ENCODE measurements around the gene SLC66A3.

The SLC66A3 gene

GRCh38 chr2:11179899-11180298 lies 24.6 kb downstream of the SLC66A3 start:
- no peak overlapping the region for H3K27ac ChIP-seq (ENCODE audit: low read length)
- no peaks in the 10 kb centered on the region for H3K27me3 ChIP-seq (ENCODE audit: insufficient read depth, low read length, poor library complexity)
- peaks cover 20% of the 10 kb centered on the region for H3K4me1 ChIP-seq (ENCODE audit: insufficient read depth, low read length)
- no peak overlapping the region for H3K4me3 ChIP-seq (ENCODE audit: low read depth in 1 of 2, low read length in 2 of 2)
- no peak for DNase-seq
- ATAC-seq (ENCODE audit: insufficient read depth, low read depth): no peak
- H3K9ac ChIP-seq (ENCODE audit: low read depth, low read length): no peak overlapping the region
- H3K4me2 ChIP-seq (ENCODE audit: insufficient read depth, low read length): no peak overlapping the region
- no peak overlapping the region for H2AFZ ChIP-seq (ENCODE audit: low read depth, low read length)
- TF ChIP-seq EZH2 (IDR thresholded peaks at IDR 0.05; ENCODE audit: borderline replicate concordance, low read depth, low read length, severe bottlenecking): no peak
- TF ChIP-seq CTCF (IDR thresholded peaks at IDR 0.05; ENCODE audit: borderline replicate concordance, extremely low read depth, low read length, poor library complexity, severe bottlenecking): no peak
- H3K9me3 ChIP-seq (ENCODE audit: insufficient read depth, low read length, severe bottlenecking): no peaks in the 10 kb centered on the region
- no peaks in the 10 kb centered on the region for H3K79me2 ChIP-seq (ENCODE audit: insufficient read depth, low read length)
- no peaks in the 10 kb centered on the region for H4K20me1 ChIP-seq (ENCODE audit: insufficient read depth, low read length)
- peaks cover 21% of the 10 kb centered on the region for H3K36me3 ChIP-seq (ENCODE audit: insufficient read depth, low read length)

- H3K9ac ChIP-seq (ENCODE audit: low read depth, low read length): no peak overlapping the region
- no peaks in the 10 kb centered on the region for H4K20me1 ChIP-seq (ENCODE audit: insufficient read depth, low read length)
- H3K9me3 ChIP-seq (ENCODE audit: insufficient read depth, low read length, severe bottlenecking): no peaks in the 10 kb centered on the region
- DNase-seq: no peak
- H3K27me3 ChIP-seq (ENCODE audit: insufficient read depth, low read length, poor library complexity): no peaks in the 10 kb centered on the region
- H3K79me2 ChIP-seq (ENCODE audit: insufficient read depth, low read length): no peaks in the 10 kb centered on the region
- ATAC-seq (ENCODE audit: insufficient read depth, low read depth): no peak
- H3K4me1 ChIP-seq (ENCODE audit: insufficient read depth, low read length): peaks cover 13% of the 10 kb centered on the region
- H2AFZ ChIP-seq (ENCODE audit: low read depth, low read length): no peak overlapping the region
- H3K27ac ChIP-seq (ENCODE audit: low read length): no peak overlapping the region
- H3K4me2 ChIP-seq (ENCODE audit: insufficient read depth, low read length): no peak overlapping the region
- no peak overlapping the region for H3K4me3 ChIP-seq (ENCODE audit: low read depth in 1 of 2, low read length in 2 of 2)
- H3K36me3 ChIP-seq (ENCODE audit: insufficient read depth, low read length): peaks cover 21% of the 10 kb centered on the region
- TF ChIP-seq CTCF (IDR thresholded peaks at IDR 0.05; ENCODE audit: borderline replicate concordance, extremely low read depth, low read length, poor library complexity, severe bottlenecking): no peak
- TF ChIP-seq EZH2 (IDR thresholded peaks at IDR 0.05; ENCODE audit: borderline replicate concordance, low read depth, low read length, severe bottlenecking): no peak
Observed at GRCh38 chr2:11180653-11181052, 25.4 kb downstream of the SLC66A3 start.

GRCh38 chr2:11182951-11183350 lies 27.7 kb downstream of the SLC66A3 start:
- H3K27me3 ChIP-seq (ENCODE audit: insufficient read depth, low read length, poor library complexity): no peaks in the 10 kb centered on the region
- no peak overlapping the region for H2AFZ ChIP-seq (ENCODE audit: low read depth, low read length)
- H3K4me2 ChIP-seq (ENCODE audit: insufficient read depth, low read length): no peak overlapping the region
- no peak for DNase-seq
- no peak for ATAC-seq (ENCODE audit: insufficient read depth, low read depth)
- no peaks in the 10 kb centered on the region for H3K9me3 ChIP-seq (ENCODE audit: insufficient read depth, low read length, severe bottlenecking)
- TF ChIP-seq EZH2 (IDR thresholded peaks at IDR 0.05; ENCODE audit: borderline replicate concordance, low read depth, low read length, severe bottlenecking) (no peak), CTCF (IDR thresholded peaks at IDR 0.05; ENCODE audit: borderline replicate concordance, extremely low read depth, low read length, poor library complexity, severe bottlenecking) (no peak)
- no peak overlapping the region for H3K9ac ChIP-seq (ENCODE audit: low read depth, low read length)
- no peaks in the 10 kb centered on the region for H3K79me2 ChIP-seq (ENCODE audit: insufficient read depth, low read length)
- H3K4me3 ChIP-seq (ENCODE audit: low read depth in 1 of 2, low read length in 2 of 2): no peak overlapping the region
- no peaks in the 10 kb centered on the region for H3K4me1 ChIP-seq (ENCODE audit: insufficient read depth, low read length)
- H4K20me1 ChIP-seq (ENCODE audit: insufficient read depth, low read length): no peaks in the 10 kb centered on the region
- peaks cover 32% of the 10 kb centered on the region for H3K36me3 ChIP-seq (ENCODE audit: insufficient read depth, low read length)
- no peak overlapping the region for H3K27ac ChIP-seq (ENCODE audit: low read length)

GRCh38 chr2:11186145-11186544 lies 30.9 kb downstream of the SLC66A3 start:
- Histone ChIP-seq H3K4me2 (ENCODE audit: insufficient read depth, low read length) (no peak overlapping the region), H3K27me3 (ENCODE audit: insufficient read depth, low read length, poor library complexity) (no peaks in the 10 kb centered on the region), H3K79me2 (ENCODE audit: insufficient read depth, low read length) (no peaks in the 10 kb centered on the region), H2AFZ (ENCODE audit: low read depth, low read length) (no peak overlapping the region), H3K9me3 (ENCODE audit: insufficient read depth, low read length, severe bottlenecking) (no peaks in the 10 kb centered on the region), H3K4me3 (ENCODE audit: low read depth in 1 of 2, low read length in 2 of 2) (no peak overlapping the region), H3K4me1 (ENCODE audit: insufficient read depth, low read length) (no peaks in the 10 kb centered on the region), H3K27ac (ENCODE audit: low read length) (no peak overlapping the region), H3K36me3 (ENCODE audit: insufficient read depth, low read length) (peaks cover 47% of the 10 kb centered on the region), H4K20me1 (ENCODE audit: insufficient read depth, low read length) (no peaks in the 10 kb centered on the region), H3K9ac (ENCODE audit: low read depth, low read length) (no peak overlapping the region)
- ATAC-seq (ENCODE audit: insufficient read depth, low read depth): no peak
- TF ChIP-seq CTCF (IDR thresholded peaks at IDR 0.05; ENCODE audit: borderline replicate concordance, extremely low read depth, low read length, poor library complexity, severe bottlenecking) (no peak), EZH2 (IDR thresholded peaks at IDR 0.05; ENCODE audit: borderline replicate concordance, low read depth, low read length, severe bottlenecking) (no peak)
- DNase-seq: no peak
